HG02571 (cell line): Measurements from ENCODE around the gene FTMT.
"Not testable (repeated sequence)": the region's sequence is repeated elsewhere in the genome, so short reads cannot be mapped to it uniquely, and the experiment has no call there.

ENCODE experiments used
- ATAC-seq: cut with Tn5 transposase; IDR thresholded peaks from one replicate; pipeline ENCODE4 v1.9.1; 2021; ENCODE audit warnings: mild to moderate bottlenecking, moderate library complexity; ENCODE audit not compliant: unreplicated experiment

Gene FTMT

GRCh38 chr5:121851643-121852574 is at the start of gene FTMT:
FTMT (plus strand) TSS chr5:121851882; CDS start chr5:121851964, 82 bp downstream.
- no peak for ATAC-seq

DNA sequence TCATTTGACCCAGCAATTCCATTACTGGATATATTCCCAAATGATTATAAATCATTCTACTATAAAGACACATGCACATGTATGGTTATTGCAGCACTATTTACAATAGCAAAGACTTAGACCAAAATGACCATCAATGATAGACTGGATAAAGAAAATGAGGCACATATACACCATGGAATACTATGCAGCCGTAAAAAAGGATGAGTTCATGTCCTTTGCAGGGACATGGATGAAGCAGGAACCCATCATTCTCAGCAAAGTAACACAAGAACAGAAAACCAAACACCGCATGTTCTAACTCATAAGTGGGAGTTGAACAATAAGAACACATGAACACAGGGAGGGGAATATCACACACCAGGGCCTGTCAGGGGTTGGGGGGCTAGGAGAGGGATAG is 46.4 kb upstream of the FTMT start:
- not testable (repeated sequence) for ATAC-seq

DNA sequence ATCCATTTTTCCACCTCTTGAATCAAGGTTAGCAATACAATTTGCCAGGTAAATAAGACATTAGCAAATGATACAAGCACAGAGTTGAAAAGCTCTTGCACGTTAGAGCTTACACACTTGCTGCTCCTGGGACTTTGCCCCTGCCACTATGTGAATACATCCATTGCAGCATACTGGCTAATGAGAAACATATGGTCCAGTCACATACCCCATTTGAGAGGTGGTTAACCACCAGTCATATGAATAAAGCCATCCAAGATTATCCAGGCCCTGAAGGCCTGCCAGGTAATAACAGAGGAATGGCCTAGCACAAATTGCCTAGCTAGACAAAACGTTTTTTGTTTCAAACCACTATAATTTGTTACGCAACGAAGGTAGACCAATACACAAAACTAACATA is 45.8 kb upstream of the FTMT start:
- ATAC-seq, result no peak

GRCh38 chr5:121816164-121816563 is 35.5 kb upstream of the FTMT start:
- no peak for ATAC-seq

- no peak for ATAC-seq
Measured at GRCh38 chr5:121819682-121820261, 31.9 kb upstream of the FTMT start.

- no peak for ATAC-seq
Measured at GRCh38 chr5:121833617-121834016, 18.1 kb upstream of the FTMT start.

DNA sequence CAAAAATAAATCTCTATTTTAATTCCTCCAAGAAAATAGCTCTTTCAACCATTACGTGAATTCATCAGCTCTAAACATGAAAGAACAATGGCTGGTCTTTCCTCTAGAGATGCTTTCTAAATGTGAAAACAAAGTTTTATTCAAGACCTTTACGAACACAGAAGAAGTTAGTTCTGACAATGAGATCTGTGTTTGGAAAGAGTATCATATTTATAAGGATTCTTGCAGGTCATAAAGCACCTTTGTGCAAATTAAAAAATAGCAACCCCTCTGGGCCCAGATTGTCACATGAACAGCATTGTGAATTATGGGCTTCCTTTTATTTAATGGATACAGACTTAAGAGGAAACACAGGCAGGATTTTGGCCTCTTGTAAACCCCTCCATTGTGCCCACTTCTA is 17.7 kb upstream of the FTMT start:
- ATAC-seq, result no peak

DNA sequence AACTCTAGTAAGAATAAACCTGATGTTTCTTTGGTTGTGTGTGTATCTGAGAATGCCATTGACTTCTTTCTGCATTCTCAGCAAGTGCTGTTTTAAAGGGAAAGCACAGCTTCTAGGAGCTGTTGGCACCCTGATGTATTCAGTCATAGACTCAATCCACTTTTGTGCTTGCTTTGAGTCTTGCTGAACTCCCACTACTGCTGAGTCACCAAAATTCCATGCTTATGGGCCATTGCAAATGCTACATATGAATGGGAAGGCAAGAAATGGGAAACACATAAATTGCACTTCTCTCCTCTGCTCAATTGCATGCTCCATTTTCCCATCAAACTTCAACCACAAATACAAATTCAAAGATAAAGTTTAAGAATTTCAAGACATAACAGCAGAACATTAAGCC is 9.8 kb upstream of the FTMT start:
- ATAC-seq, result no peak

DNA sequence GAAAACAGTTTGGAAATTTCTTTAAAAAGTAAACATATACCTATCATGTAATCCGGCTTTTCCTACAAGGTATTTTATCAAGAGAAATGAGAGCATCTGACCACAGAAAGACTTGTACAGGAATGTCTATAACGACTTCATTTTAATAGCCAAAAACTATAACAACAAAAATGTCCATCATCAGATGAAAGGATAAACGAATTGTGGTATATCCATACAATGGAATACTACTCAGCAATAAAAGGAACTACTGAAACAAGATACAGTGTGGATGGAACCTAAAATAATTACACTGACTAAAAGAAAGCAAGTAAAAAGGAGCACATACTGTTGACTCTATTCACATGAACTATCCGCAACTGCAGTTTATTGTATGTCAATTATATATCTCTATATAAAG is 1.4 kb upstream of the FTMT start:
- ATAC-seq, result no peak

GRCh38 chr5:121853850-121854249 is 2.2 kb downstream of the FTMT start:
- ATAC-seq, result no peak

- no peak for ATAC-seq
Measured at GRCh38 chr5:121862801-121863200, 11.1 kb downstream of the FTMT start.

DNA sequence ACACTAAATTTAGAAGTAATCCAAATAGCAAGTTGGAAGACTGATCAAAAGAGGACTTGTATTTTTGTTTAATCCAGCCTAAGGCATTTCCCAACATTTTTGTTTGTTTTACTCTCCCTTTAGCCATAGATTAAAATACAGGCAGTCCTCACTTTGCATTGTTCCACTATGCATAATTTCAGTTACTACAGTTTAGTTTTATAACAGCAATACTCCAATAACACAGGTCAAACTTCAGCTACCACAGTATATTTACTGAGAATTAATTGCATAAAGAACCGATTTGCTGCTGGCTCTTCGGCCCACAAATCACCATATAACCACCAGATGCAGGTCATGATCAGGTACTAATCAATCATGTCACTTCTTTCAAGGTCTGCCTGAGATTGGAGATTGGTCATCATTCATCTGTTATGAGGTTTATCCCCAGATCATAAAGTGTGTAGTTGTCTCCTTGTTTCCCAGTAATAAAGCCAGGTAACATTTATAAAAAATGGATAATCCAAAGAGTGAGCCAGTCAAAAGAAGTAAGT is 12.1 kb downstream of the FTMT start:
- ATAC-seq, result no peak

DNA sequence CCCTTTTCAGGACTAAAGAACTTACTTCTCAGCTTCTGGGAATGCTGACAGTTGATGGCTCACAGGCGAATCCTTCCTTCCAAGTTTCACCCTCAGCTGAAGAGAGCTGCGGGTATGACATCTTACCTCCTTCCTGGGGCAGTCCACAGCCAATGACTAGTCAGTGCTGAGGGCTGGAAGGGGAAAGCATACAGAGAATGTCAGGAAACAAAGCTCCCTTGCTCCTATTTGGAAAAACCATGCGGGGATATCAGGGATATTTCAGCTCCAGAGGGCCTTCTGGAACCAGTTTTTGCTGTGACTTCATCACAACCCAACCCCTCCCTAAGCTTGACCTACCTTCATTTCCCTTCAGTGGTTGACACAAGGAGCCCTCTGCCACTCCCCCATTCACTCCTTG is 15.7 kb downstream of the FTMT start:
- no peak for ATAC-seq

GRCh38 chr5:121870489-121870888 is 18.8 kb downstream of the FTMT start:
- ATAC-seq, result no peak

DNA sequence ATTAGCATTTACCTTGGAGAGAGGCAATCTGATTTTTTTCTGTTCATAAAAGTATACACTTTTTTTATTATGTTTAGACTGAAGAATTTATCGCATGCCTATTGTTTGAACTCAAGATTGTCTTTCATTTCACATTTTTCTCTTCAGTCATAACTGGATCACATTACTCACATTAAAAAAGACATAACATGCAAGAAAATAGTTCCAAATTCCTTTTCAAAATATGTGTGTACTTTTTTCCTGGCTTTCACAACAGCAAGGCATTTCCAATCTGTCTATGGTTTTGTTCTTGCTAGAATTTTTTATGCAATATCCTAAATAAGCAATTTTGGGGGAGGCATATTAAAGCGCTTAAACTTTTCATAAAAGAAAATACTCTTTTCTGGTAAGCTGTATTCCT is 21.2 kb downstream of the FTMT start:
- ATAC-seq, result no peak

DNA sequence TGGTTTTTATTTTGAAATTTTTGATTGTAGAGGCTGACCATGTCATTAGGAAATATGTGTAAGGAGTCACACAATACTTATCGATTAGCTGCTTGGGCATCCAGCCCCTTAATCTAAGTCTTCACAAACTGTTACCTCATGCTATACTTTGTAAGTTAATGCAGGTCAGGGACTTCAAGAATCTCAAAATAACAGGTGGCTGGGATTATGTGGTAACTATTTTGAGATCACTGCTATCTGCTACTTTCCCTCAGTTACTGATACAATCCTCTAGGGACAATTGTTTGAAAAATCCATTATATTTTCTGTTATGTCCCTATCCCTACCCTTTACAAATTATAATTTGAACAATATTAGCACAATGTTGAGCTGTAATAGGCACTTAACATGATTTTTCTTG is 21.7 kb downstream of the FTMT start:
- ATAC-seq, result no peak

GRCh38 chr5:121885630-121886029 is 33.9 kb downstream of the FTMT start:
- ATAC-seq, result no peak

DNA sequence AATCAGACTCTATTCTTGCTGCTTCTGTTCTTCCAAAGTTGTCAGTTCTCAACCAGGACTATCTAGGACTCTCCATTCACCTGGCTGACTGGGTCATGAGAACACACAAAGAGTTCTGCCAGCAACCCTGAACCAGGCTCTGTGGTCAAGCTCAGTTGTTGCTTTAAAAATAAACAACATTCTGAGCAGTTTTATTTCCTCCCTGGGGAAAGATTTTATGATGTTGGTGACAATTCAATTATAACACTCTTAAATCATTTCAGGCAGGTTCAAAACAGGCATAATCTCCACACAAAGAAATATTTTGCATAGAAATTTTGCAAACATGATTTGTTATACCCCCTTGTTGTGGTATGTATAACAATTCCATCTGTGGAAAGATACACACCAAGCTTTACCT is 36.0 kb downstream of the FTMT start:
- no peak for ATAC-seq

DNA sequence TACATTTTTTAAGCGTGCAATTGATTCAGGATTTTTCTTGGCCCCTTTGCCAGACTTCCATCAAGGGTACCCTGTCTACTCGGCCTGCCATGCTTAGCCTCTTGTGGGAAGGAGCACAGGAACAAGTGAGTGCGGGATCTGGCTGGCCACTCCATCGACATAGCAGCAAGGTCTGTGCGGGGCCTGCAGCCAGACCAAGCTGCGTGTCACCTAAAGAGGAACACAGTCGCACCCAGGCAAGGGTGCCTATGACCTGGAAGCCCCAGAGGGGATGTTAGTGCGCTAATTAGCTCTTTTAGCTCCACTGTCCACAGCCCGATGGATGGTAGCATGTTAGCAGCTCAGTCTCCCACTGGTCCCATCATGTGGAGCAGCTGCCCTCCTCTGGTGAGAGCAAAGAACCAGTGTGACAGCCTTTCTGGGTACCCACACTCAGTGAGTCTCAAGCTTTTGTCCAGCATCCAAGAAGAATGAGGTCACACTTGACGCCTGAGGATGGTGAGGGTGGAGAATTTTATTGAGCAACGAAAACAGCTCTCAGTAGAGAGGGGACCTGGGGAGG is 38.7 kb downstream of the FTMT start:
- no peak for ATAC-seq

- ATAC-seq, result no peak
Measured at GRCh38 chr5:121897341-121897740, 45.7 kb downstream of the FTMT start.

- no peak for ATAC-seq
Measured at GRCh38 chr5:121899346-121899745, 47.7 kb downstream of the FTMT start.
